Measurements from ENCODE around the gene CAB39L. TPM values are rescaled to one million over a fixed set of nuclear protein-coding genes. Genes with fewer than 3 reads are reported as not detected.

The CAB39L gene
- total RNA-seq, 1 experiment from 2014 or later, result 6.6 TPM

- CTCF ChIA-PET, result no interaction called here
- BruUV-seq (replicated peaks), result no TSS peak
- intact Hi-C loops (cut with micrococcal nuclease; ENCODE audit: unreplicated experiment) (no loop called here), in situ Hi-C loops (cut with HindIII; ENCODE audit: low pct_unique_long_range_greater_than_20kb, low sequenced_read_pairs) (no loop called here)
- Histone ChIP-seq H3K9me3 (ENCODE audit: control insufficient read depth, insufficient read depth, low read depth, low read length) (no peaks in the 10 kb centered on the region), H3K27me3 (ENCODE audit: control insufficient read depth, insufficient read depth, low read length) (no peaks in the 10 kb centered on the region), H3K36me3 (ENCODE audit: control insufficient read depth, insufficient read depth, low read length) (peaks cover 3% of the 10 kb centered on the region; the same call in 1 of the 2 replicates), H3K4me1 (ENCODE audit: control insufficient read depth, insufficient read depth, low read length) (no peaks in the 10 kb centered on the region), H3K27ac (ENCODE audit: low read length) (no peak overlapping the region), H3K4me3 (ENCODE audit: low read depth in 2 of 2, low read length in 2 of 2) (no peak overlapping the region)
- ATAC-seq (no peak), DNase-seq (ENCODE audit: low read depth, low spot score) (no peak)
- POLR2A ChIA-PET, result no interaction called here
- TF ChIP-seq REST (IDR thresholded peaks at IDR 0.05; ENCODE audit: insufficient read depth in 1 of 2, low read depth in 2 of 2, low read length in 1 of 2) (no peak), SIN3A (IDR thresholded peaks at IDR 0.05; ENCODE audit: borderline replicate concordance, insufficient read depth, low read depth, low read length) (no peak), POLR2AphosphoS5 (IDR thresholded peaks at IDR 0.05; ENCODE audit: low read depth, low read length) (no peak), TCF7L2 (IDR thresholded peaks at IDR 0.05; ENCODE audit: low read depth, low read length) (no peak)
- TF ChIP-seq, protein P1, sequence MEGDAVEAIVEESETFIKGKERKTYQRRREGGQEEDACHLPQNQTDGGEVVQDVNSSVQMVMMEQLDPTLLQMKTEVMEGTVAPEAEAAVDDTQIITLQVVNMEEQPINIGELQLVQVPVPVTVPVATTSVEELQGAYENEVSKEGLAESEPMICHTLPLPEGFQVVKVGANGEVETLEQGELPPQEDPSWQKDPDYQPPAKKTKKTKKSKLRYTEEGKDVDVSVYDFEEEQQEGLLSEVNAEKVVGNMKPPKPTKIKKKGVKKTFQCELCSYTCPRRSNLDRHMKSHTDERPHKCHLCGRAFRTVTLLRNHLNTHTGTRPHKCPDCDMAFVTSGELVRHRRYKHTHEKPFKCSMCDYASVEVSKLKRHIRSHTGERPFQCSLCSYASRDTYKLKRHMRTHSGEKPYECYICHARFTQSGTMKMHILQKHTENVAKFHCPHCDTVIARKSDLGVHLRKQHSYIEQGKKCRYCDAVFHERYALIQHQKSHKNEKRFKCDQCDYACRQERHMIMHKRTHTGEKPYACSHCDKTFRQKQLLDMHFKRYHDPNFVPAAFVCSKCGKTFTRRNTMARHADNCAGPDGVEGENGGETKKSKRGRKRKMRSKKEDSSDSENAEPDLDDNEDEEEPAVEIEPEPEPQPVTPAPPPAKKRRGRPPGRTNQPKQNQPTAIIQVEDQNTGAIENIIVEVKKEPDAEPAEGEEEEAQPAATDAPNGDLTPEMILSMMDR (IDR thresholded peaks at IDR 0.05), result no peak
Measured at GRCh38 chr13:49481788-49482187, 37.9 kb upstream of the CAB39L start.

GRCh38 chr13:49476529-49476928, 32.7 kb upstream of the CAB39L start:
- POLR2A ChIA-PET, result no interaction called here
- DNase-seq (ENCODE audit: low read depth, low spot score) (no peak), ATAC-seq (no peak)
- no TSS peak for BruUV-seq (replicated peaks)
- H3K4me1 ChIP-seq (ENCODE audit: control insufficient read depth, insufficient read depth, low read length), result no peaks in the 10 kb centered on the region
- no peaks in the 10 kb centered on the region for H3K9me3 ChIP-seq (ENCODE audit: control insufficient read depth, insufficient read depth, low read depth, low read length)
- H3K27me3 ChIP-seq (ENCODE audit: control insufficient read depth, insufficient read depth, low read length), result no peaks in the 10 kb centered on the region
- H3K27ac ChIP-seq (ENCODE audit: low read length), result no peak overlapping the region
- CTCF ChIA-PET, result no interaction called here
- H3K4me3 ChIP-seq (ENCODE audit: low read depth in 2 of 2, low read length in 2 of 2), result no peak overlapping the region
- in situ Hi-C loops (cut with HindIII; ENCODE audit: low pct_unique_long_range_greater_than_20kb, low sequenced_read_pairs), result no loop called here
- TF ChIP-seq POLR2AphosphoS5 (IDR thresholded peaks at IDR 0.05; ENCODE audit: low read depth, low read length), result no peak
- no peak for TF ChIP-seq SIN3A (IDR thresholded peaks at IDR 0.05; ENCODE audit: borderline replicate concordance, insufficient read depth, low read depth, low read length)
- no peak for TF ChIP-seq REST (IDR thresholded peaks at IDR 0.05; ENCODE audit: insufficient read depth in 1 of 2, low read depth in 2 of 2, low read length in 1 of 2)
- H3K36me3 ChIP-seq (ENCODE audit: control insufficient read depth, insufficient read depth, low read length), result peaks cover 3% of the 10 kb centered on the region; the same call in 1 of the 2 replicates
- intact Hi-C loops (cut with micrococcal nuclease; ENCODE audit: unreplicated experiment), result no loop called here

Data from Panc1 (cell line).